ENCODE measurements around the gene TRAF2. TPM values are rescaled to one million over a fixed set of nuclear protein-coding genes. Genes with fewer than 3 reads are reported as not detected.

Gene TRAF2
- total and polyA plus RNA-seq, 2 of the 13 experiments (the other 11 are each of a cell fraction or from before 2014, with no cell fraction given): 12.4 to 13.6 TPM

DNA sequence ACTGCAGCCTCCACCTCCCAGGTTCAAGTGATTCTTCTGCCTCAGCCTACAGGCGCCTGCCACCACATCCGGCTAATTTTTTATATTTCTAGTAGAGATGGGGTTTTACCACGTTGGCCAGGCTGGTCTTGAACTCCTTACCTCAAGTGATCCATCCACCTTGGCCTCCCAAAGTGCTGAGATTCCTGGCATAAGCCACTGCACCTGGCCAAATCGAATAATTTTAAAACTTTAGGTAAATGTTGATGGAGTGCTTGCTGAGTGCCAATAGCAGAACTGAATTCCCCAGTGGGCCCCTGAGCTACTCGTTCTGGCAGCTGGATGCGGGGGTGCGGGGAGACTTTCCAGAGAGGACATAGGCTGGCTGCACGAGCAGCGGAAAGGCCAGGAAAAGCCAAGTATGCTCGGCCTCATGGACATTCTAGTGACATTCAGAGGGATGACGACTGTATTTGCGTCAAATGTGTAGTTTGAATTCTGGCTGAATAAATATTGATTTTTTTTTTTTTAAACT lies 16.8 kb downstream of the TRAF2 start:
- FAIRE-seq: no peak
- POLR2A ChIA-PET: interaction anchor here (1.4 to 2.3 kb wide), 3 partner anchors 16 to 338 kb away, joined by 3 to 20 read pairs (median 12); partner anchors contain the start of genes TRAF2 and TUBB4B
- H3K27ac ChIP-seq (ENCODE audit: extremely low read length, insufficient read depth, low read length): no peak overlapping the region

DNA sequence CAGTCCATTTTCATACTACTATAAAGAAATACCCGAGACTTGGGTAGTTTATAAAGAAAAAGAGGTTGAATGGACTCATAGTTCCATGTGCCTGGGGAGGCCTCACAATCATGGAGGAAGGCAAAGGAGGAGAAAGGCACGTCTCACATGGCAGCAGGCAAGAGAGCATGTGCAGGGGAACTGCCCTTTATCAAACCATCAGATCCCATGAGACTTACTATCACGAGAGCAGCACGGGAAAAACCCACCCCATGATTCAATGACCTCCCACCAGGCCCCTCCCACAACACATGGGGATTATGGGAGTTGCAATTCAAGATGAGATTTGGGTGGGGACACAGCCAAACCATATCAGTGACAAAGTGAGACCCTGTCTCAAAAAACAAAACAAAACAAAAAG lies 19.9 kb downstream of the TRAF2 start:
- in situ Hi-C loops (cut with HindIII; ENCODE audit: extremely low pct_ligation_motif_present, low pct_unique_long_range_greater_than_20kb): no loop called here
- H3K9ac ChIP-seq (ENCODE audit: insufficient read depth, low read depth, low read length): no peak overlapping the region
- no peak for TF ChIP-seq CSRNP1 (CRISPR knock-in tag; IDR thresholded peaks at IDR 0.05)
- TF ChIP-seq ZNF292 (CRISPR knock-in tag; IDR thresholded peaks at IDR 0.05; ENCODE audit: borderline replicate concordance, low read depth): no peak
- TF ChIP-seq SALL1 (CRISPR knock-in tag; IDR thresholded peaks at IDR 0.05): no peak
- TF ChIP-seq AGO2 (optimal IDR thresholded peaks at IDR 0.05; ENCODE audit: low read depth, low read length): no peak
- TF ChIP-seq REL (CRISPR knock-in tag; conservative IDR thresholded peaks at IDR 0.05): no peak
- TF ChIP-seq KLF16 (CRISPR knock-in tag; IDR thresholded peaks at IDR 0.05): no peak
- TF ChIP-seq, protein P1, sequence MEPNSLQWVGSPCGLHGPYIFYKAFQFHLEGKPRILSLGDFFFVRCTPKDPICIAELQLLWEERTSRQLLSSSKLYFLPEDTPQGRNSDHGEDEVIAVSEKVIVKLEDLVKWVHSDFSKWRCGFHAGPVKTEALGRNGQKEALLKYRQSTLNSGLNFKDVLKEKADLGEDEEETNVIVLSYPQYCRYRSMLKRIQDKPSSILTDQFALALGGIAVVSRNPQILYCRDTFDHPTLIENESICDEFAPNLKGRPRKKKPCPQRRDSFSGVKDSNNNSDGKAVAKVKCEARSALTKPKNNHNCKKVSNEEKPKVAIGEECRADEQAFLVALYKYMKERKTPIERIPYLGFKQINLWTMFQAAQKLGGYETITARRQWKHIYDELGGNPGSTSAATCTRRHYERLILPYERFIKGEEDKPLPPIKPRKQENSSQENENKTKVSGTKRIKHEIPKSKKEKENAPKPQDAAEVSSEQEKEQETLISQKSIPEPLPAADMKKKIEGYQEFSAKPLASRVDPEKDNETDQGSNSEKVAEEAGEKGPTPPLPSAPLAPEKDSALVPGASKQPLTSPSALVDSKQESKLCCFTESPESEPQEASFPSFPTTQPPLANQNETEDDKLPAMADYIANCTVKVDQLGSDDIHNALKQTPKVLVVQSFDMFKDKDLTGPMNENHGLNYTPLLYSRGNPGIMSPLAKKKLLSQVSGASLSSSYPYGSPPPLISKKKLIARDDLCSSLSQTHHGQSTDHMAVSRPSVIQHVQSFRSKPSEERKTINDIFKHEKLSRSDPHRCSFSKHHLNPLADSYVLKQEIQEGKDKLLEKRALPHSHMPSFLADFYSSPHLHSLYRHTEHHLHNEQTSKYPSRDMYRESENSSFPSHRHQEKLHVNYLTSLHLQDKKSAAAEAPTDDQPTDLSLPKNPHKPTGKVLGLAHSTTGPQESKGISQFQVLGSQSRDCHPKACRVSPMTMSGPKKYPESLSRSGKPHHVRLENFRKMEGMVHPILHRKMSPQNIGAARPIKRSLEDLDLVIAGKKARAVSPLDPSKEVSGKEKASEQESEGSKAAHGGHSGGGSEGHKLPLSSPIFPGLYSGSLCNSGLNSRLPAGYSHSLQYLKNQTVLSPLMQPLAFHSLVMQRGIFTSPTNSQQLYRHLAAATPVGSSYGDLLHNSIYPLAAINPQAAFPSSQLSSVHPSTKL (CRISPR knock-in tag; IDR thresholded peaks at IDR 0.05): no peak
- H4K20me1 ChIP-seq (ENCODE audit: insufficient read depth, low read length): peaks cover 1% of the 10 kb centered on the region; the same call in 1 of the 2 replicates
- WGBS (ENCODE audit: low lambda C conversion rate): 99% methylated on average over 4 of the region's 4 CpGs
- no TSS peak for BruUV-seq (replicated peaks)
- H3K36me3 ChIP-seq (replicated peaks in 1 of 2; ENCODE audit: control insufficient read depth in 1 of 2, insufficient read depth in 2 of 2, low read length in 2 of 2): peaks cover 27 to 64% of the 10 kb centered on the region in 2 experiments
- H3K27me3 ChIP-seq (ENCODE audit: control insufficient read depth in 1 of 2, insufficient read depth in 2 of 2, low read length in 2 of 2): no peaks in the 10 kb centered on the region
- FAIRE-seq: no peak
- intact Hi-C loops (cut with micrococcal nuclease; ENCODE audit: unreplicated experiment): no loop called here
- no peak overlapping the region for H2AFZ ChIP-seq (ENCODE audit: low read length)
- no peak overlapping the region for H3K4me3 ChIP-seq (replicated peaks in 1 of 3; ENCODE audit: insufficient read depth in 1 of 3, low read depth in 2 of 3, low read length in 3 of 3)
- CTCF ChIA-PET (ENCODE audit: low intra/inter-chr PET ratio, low total read pairs): no interaction called here
- H3K9me3 ChIP-seq (ENCODE audit: low read length): no peaks in the 10 kb centered on the region
- peaks cover 15% of the 10 kb centered on the region for H3K4me1 ChIP-seq (ENCODE audit: insufficient read depth, low read length)
- no peak overlapping the region for H3K4me2 ChIP-seq (ENCODE audit: low read depth, low read length)
- POLR2A ChIA-PET: no interaction called here
- no peak for ATAC-seq
- no peaks in the 10 kb centered on the region for H3K79me2 ChIP-seq (ENCODE audit: insufficient read depth, low read length)
- no peak overlapping the region for H3K27ac ChIP-seq (ENCODE audit: extremely low read length, insufficient read depth, low read length)
- DNase-seq (ENCODE audit: low spot score): no peak

More for the DNA sequence above, 16.8 kb downstream of the TRAF2 start:
- intact Hi-C loops (cut with micrococcal nuclease; ENCODE audit: unreplicated experiment): no loop called here
- DNase-seq (ENCODE audit: low spot score): no peak
- no TSS peak for BruUV-seq (replicated peaks)
- CTCF ChIA-PET (ENCODE audit: low intra/inter-chr PET ratio, low total read pairs): no interaction called here
- Histone ChIP-seq H3K27me3 (ENCODE audit: control insufficient read depth in 1 of 2, insufficient read depth in 2 of 2, low read length in 2 of 2) (no peaks in the 10 kb centered on the region), H4K20me1 (ENCODE audit: insufficient read depth, low read length) (peaks cover 9% of the 10 kb centered on the region), H3K4me3 (replicated peaks in 1 of 3; ENCODE audit: insufficient read depth in 1 of 3, low read depth in 2 of 3, low read length in 3 of 3) (no peak overlapping the region), H3K9me3 (ENCODE audit: low read length) (no peaks in the 10 kb centered on the region), H3K79me2 (ENCODE audit: insufficient read depth, low read length) (peaks cover under 1% of the 10 kb centered on the region), H3K4me2 (ENCODE audit: low read depth, low read length) (no peak overlapping the region), H3K36me3 (replicated peaks in 1 of 2; ENCODE audit: control insufficient read depth in 1 of 2, insufficient read depth in 2 of 2, low read length in 2 of 2) (peaks cover 25 to 65% of the 10 kb centered on the region in 2 experiments), H3K9ac (ENCODE audit: insufficient read depth, low read depth, low read length) (no peak overlapping the region), H3K4me1 (ENCODE audit: insufficient read depth, low read length) (peaks cover 27% of the 10 kb centered on the region), H2AFZ (ENCODE audit: low read length) (no peak overlapping the region)
- in situ Hi-C loops (cut with HindIII; ENCODE audit: extremely low pct_ligation_motif_present, low pct_unique_long_range_greater_than_20kb): no loop called here
- no peak for ATAC-seq
- TF ChIP-seq ZNF121 (CRISPR knock-in tag; IDR thresholded peaks at IDR 0.05) (peak; percentile 18; the same call in 1 of the 2 replicates), SMYD3 (CRISPR knock-in tag; IDR thresholded peaks at IDR 0.05) (no peak)
- 90% methylated on average over 12 of the region's 12 CpGs for WGBS (ENCODE audit: low lambda C conversion rate)
